Measurements from ENCODE around the gene SLC25A47. TPM values are rescaled to one million over a fixed set of nuclear protein-coding genes. Genes with fewer than 3 reads are reported as not detected.

Gene SLC25A47
- total and polyA plus RNA-seq, 2 of the 4 experiments (the other 2 are of a cell fraction) = not detected

Small RNA genes lying within 50 kb of the gene (microRNA-seq; reads per million reads assigned to microRNA genes)
- gene AL157871.3 (ENCODE audit: insufficient read depth, insufficient read length) (not detected), gene MIR345 (ENCODE audit: insufficient read depth in 1 of 2, insufficient read length in 1 of 2, unreplicated experiment in 1 of 2) (455 to 507 reads per million in 2 experiments), gene MIR6764 (ENCODE audit: unreplicated experiment) (not detected), gene RN7SL523P (ENCODE audit: insufficient read depth, insufficient read length) (not detected)

Small RNA genes lying within 50 kb of the gene (small RNA-seq; reads per million reads assigned to genes)
- 0 reads per million in 5 experiments for gene AL157871.3
- 0.42 to 40.7 (median 19.3) reads per million in 5 experiments for gene MIR345
- 0 reads per million in 5 experiments for gene RN7SL523P

Other genes starting within 250 kb of the SLC25A47 start
- not detected in 2 replicates for gene DEGS2, start 163.7 kb upstream of the SLC25A47 start, total RNA-seq (2012; rRNA removed)
- not detected in 2 replicates for gene DEGS2, start 163.7 kb upstream of the SLC25A47 start, polyA plus RNA-seq (2012; rRNA removed)
- gene YY1, start 84.2 kb upstream of the SLC25A47 start, total RNA-seq (2012; rRNA removed) = 26.7 and 29.9 TPM in 2 replicates
- 21.1 and 21.7 TPM in 2 replicates for gene YY1, start 84.2 kb upstream of the SLC25A47 start, polyA plus RNA-seq (2012; rRNA removed)
- gene SLC25A29, start 16.9 kb upstream of the SLC25A47 start, total RNA-seq (2012; rRNA removed) = 6.5 and 6.9 TPM in 2 replicates
- 37.7 and 42.6 TPM in 2 replicates for gene SLC25A29, start 16.9 kb upstream of the SLC25A47 start, polyA plus RNA-seq (2012; rRNA removed)
- gene WDR25, start 53.1 kb downstream of the SLC25A47 start, total RNA-seq (2012; rRNA removed) = 22.5 and 25.8 TPM in 2 replicates
- gene WDR25, start 53.1 kb downstream of the SLC25A47 start, polyA plus RNA-seq (2012; rRNA removed) = 16.6 and 16.9 TPM in 2 replicates